Endothelial cell of umbilical vein (primary cell): ENCODE measurements around the gene GGA1. TPM values are rescaled to one million over a fixed set of nuclear protein-coding genes. Genes with fewer than 3 reads are reported as not detected.

Source experiments
- BruUV-seq: library from RNA; stranded (reverse); fragments of 400-500 nt; replicated peaks from 2 replicates; lab custom pipeline; 2021; lab: Mats Ljungman, UMichigan
- CTCF ChIA-PET: fragments of 300-600, 350-600 bp; sonication (Branson Sonifier 250); formaldehyde crosslinking; loops from one replicate; lab custom pipeline; 2021; ENCODE audit warnings: antibody characterized with exemption, inconsistent platforms; lab: Charles Lee
- POLR2A ChIA-PET: fragments of 300-600, 350-600 bp; sonication (Branson Sonifier 250); formaldehyde crosslinking; loops from one replicate; lab custom pipeline; 2021; ENCODE audit warnings: antibody characterized with exemption, inconsistent platforms; lab: Charles Lee
- DNase-seq: peaks from one replicate; pipeline ENCODE4 v3.0.0-alpha.2; 2011; ENCODE audit warnings: low read depth, low spot score
- FAIRE-seq: peaks from 2 replicates; lab custom pipeline; 2011; peaks lifted over from hg19 to GRCh38; lab: Jason Lieb, UNC
- H2AFZ ChIP-seq: 2 replicates; pipeline ENCODE4 v1.6.0; 2012; ENCODE audit warnings: low read depth, low read length, control low read depth, inconsistent platforms
- H3K27ac ChIP-seq: 2 replicates; pipeline ENCODE4 v1.5.1; 2011; ENCODE audit warnings: low read depth, mild to moderate bottlenecking, control low read depth, low read length, moderate library complexity; ENCODE audit not compliant: insufficient read depth
- H3K27me3 ChIP-seq, 2 experiments: 2 replicates each; pipeline versions ENCODE4 v1.6.0 to v1.6.1; 2011; ENCODE audit warnings: low read length in 2 of 2, mixed read lengths in 1 of 2; ENCODE audit not compliant: control insufficient read depth in 2 of 2, insufficient read depth in 2 of 2
- H3K36me3 ChIP-seq, 2 experiments: 2 replicates in 1 of 2; 3 replicates in 1 of 2; pipeline ENCODE4 v1.5.1; 2011; ENCODE audit warnings: low read length in 2 of 2, mild to moderate bottlenecking in 1 of 2, moderate library complexity in 1 of 2; ENCODE audit not compliant: control insufficient read depth in 2 of 2, insufficient read depth in 2 of 2; ENCODE audit errors: extremely low read depth in 1 of 2
- H3K4me1 ChIP-seq: 3 replicates; pipeline ENCODE4 v1.5.1; 2011; ENCODE audit warnings: mild to moderate bottlenecking, low read length; ENCODE audit not compliant: control insufficient read depth, insufficient read depth; ENCODE audit errors: extremely low read depth
- H3K4me2 ChIP-seq: 2 replicates; pipeline ENCODE4 v1.6.1; 2011; ENCODE audit warnings: low read length, control low read depth, mixed read lengths; ENCODE audit not compliant: insufficient read depth
- H3K4me3 ChIP-seq, 3 experiments: fragments of 200-600 bp in 1 of 3; sonication (generic), shearing (Covaris generic) in 1 of 3; replicated peaks in 1 of 3; 2 replicates each; pipeline ENCODE4 v1.5.1; 2011 to 2016; ENCODE audit warnings: control low read depth in 3 of 3, low read length in 3 of 3, mild to moderate bottlenecking in 2 of 3, inconsistent platforms in 1 of 3, low read depth in 1 of 3, moderate library complexity in 1 of 3; ENCODE audit not compliant: insufficient read depth in 1 of 3
- H3K79me2 ChIP-seq: 2 replicates; pipeline ENCODE4 v1.6.0; 2012; ENCODE audit warnings: low read length, inconsistent platforms; ENCODE audit not compliant: control insufficient read depth, insufficient read depth
- H3K9ac ChIP-seq: replicated peaks from 2 replicates; pipeline ENCODE3; 2011; ENCODE audit warnings: low read length, control low read depth; ENCODE audit not compliant: insufficient read depth; ENCODE audit errors: extremely low read depth
- H3K9me1 ChIP-seq: replicated peaks from 3 replicates; pipeline ENCODE4 v1.6.0; 2011; ENCODE audit warnings: mild to moderate bottlenecking, low read length; ENCODE audit not compliant: control insufficient read depth, insufficient read depth; ENCODE audit errors: extremely low read depth
- H3K9me3 ChIP-seq: replicated peaks from 2 replicates; pipeline ENCODE4 v1.5.1; 2012; ENCODE audit warnings: low read length, inconsistent platforms; ENCODE audit not compliant: control insufficient read depth, insufficient read depth
- H4K20me1 ChIP-seq: replicated peaks from 2 replicates; pipeline ENCODE3; 2011; ENCODE audit warnings: mild to moderate bottlenecking, low read length; ENCODE audit not compliant: control insufficient read depth, insufficient read depth; ENCODE audit errors: extremely low read depth
- FOS ChIP-seq: IDR thresholded peaks from 2 replicates; pipeline ENCODE4 v1.6.1; 2011; ENCODE audit warnings: mild to moderate bottlenecking, low read length, moderate library complexity, borderline replicate concordance; ENCODE audit not compliant: insufficient read depth
- GATA2 ChIP-seq: IDR thresholded peaks from 2 replicates; pipeline ENCODE4 v1.7.0; 2011; ENCODE audit warnings: low read depth, mild to moderate bottlenecking, moderate library complexity, mixed read lengths, low read length; ENCODE audit not compliant: insufficient read length, insufficient read depth
- JUN ChIP-seq: IDR thresholded peaks from 2 replicates; pipeline ENCODE4 v1.6.1; 2011; ENCODE audit warnings: borderline replicate concordance, low read depth; ENCODE audit not compliant: insufficient read length, insufficient read depth
- MYC ChIP-seq: IDR thresholded peaks from one replicate; pipeline ENCODE4 v1.6.1; 2011; ENCODE audit warnings: mild to moderate bottlenecking, low read depth, low read length
- POLR2A ChIP-seq: IDR thresholded peaks from 2 replicates; pipeline ENCODE4 v1.6.1; 2012; ENCODE audit warnings: low read depth, mild to moderate bottlenecking, control low read depth, low read length
- POLR2AphosphoS5 ChIP-seq: IDR thresholded peaks from 2 replicates; pipeline ENCODE4 v1.6.1; 2012; ENCODE audit warnings: low read depth, mild to moderate bottlenecking, control low read depth, low read length, moderate library complexity; ENCODE audit not compliant: insufficient read depth
- dilution Hi-C: fragments of 300-500 bp; cut with MboI; formaldehyde crosslinking; loops from one replicate; pipeline ENCODE4 v1.15.0; 2019; ENCODE audit warnings: low sequenced_read_pairs; ENCODE audit not compliant: extremely low pct_ligation_motif_present
- intact Hi-C: fragments of 100-400 bp; cut with micrococcal nuclease; formaldehyde crosslinking; loops from one replicate; pipeline ENCODE4 v1.10.0; 2022
- polyA plus RNA-seq, 4 experiments: library from polyadenylated mRNA; depleted of rRNA in 3 of 4; stranded (reverse) in 3 of 4; unstranded in 1 of 4; fragments of >200 nt; gene quantifications; 2 replicates each; pipeline versions ENCODE4 v1.2.1 to v1.2.3, GENCODE V29; 2011 to 2012; ENCODE audit warnings: missing spikeins in 1 of 4
- total RNA-seq: library from RNA; stranded (reverse); gene quantifications from 2 replicates; pipeline ENCODE4 v1.2.3, GENCODE V29; 2021
- TF ChIP-seq, protein P1 (sequence below): IDR thresholded peaks from 2 replicates; pipeline ENCODE4 v1.6.1; 2011; ENCODE audit not compliant: insufficient read depth, insufficient read length
- TF ChIP-seq, protein P2 (sequence below), 2 donors: IDR thresholded peaks; 1 replicate in 1 of 2; 2 replicates in 1 of 2; pipeline ENCODE4 v1.5.1; 2011; ENCODE audit warnings: low read length in 2 of 2, mild to moderate bottlenecking in 2 of 2, moderate library complexity in 2 of 2, control low read depth in 1 of 2, inconsistent platforms in 1 of 2, low read depth in 1 of 2; ENCODE audit not compliant: insufficient read depth in 1 of 2; ENCODE audit errors: extremely low read depth in 1 of 2

GGA1 gene
- total and polyA plus RNA-seq, 2 donors (not counting 3 experiments of a cell fraction or from before 2014, with no cell fraction given): 54.1 to 67.5 TPM

DNA sequence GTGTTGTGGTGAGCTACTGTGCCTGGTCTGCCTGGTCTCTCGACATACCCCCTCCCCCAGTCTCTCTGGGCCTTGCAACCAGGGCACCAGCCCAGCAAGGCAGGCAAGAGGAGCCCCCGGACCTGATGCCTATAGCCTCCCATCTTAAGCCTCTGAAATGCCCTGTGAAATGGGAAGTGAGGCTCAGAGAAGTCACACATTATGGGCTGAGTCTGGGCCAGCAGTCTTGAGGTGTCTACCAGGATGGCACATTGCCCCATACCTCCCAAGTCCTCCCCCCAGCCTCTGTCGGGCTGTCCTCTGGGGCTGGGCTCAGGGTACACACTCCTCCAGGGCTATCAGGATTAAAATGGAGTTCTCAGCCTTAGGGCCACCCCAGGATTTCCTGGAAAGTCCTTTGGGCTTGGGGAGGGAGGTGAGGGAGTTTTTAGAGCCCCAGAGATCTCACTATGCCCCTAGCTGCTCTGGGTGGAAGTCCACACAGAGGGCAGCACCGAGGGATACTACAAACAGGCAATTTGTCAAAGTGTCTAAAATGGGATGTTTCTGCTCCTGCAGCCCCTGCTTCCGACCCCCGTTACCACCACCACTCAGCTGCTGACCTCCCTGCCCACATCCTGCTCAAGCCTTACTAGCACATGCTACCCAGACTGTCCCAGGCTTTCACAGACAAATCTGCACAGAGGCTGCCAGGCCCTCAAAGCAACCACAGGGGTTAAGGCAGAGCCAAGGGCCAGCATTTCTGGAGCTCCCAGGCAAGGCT is 27.7 kb downstream of the GGA1 start:
- no peak for TF ChIP-seq MYC
- no peak for TF ChIP-seq POLR2AphosphoS5
- no peak for TF ChIP-seq POLR2A
- TF ChIP-seq, protein P1, sequence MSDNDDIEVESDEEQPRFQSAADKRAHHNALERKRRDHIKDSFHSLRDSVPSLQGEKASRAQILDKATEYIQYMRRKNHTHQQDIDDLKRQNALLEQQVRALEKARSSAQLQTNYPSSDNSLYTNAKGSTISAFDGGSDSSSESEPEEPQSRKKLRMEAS: no peak
- TF ChIP-seq JUN: no peak
- TF ChIP-seq, protein P2, sequence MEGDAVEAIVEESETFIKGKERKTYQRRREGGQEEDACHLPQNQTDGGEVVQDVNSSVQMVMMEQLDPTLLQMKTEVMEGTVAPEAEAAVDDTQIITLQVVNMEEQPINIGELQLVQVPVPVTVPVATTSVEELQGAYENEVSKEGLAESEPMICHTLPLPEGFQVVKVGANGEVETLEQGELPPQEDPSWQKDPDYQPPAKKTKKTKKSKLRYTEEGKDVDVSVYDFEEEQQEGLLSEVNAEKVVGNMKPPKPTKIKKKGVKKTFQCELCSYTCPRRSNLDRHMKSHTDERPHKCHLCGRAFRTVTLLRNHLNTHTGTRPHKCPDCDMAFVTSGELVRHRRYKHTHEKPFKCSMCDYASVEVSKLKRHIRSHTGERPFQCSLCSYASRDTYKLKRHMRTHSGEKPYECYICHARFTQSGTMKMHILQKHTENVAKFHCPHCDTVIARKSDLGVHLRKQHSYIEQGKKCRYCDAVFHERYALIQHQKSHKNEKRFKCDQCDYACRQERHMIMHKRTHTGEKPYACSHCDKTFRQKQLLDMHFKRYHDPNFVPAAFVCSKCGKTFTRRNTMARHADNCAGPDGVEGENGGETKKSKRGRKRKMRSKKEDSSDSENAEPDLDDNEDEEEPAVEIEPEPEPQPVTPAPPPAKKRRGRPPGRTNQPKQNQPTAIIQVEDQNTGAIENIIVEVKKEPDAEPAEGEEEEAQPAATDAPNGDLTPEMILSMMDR (IDR thresholded peaks at IDR 0.05; ENCODE audit: extremely low read depth in 1 of 2, insufficient read depth in 1 of 2, low read depth in 1 of 2, low read length in 2 of 2): peak in 1 of 2 donors; percentile 18
- no peak for TF ChIP-seq FOS
- no peak for TF ChIP-seq GATA2
- BruUV-seq: no TSS peak
- Histone ChIP-seq H3K79me2 (no peaks in the 10 kb centered on the region), H3K9me3 (no peaks in the 10 kb centered on the region), H3K27ac (no peak overlapping the region), H3K9ac (no peak overlapping the region), H3K36me3 (no peaks in the 10 kb centered on the region), H3K27me3 (no peaks in the 10 kb centered on the region), H2AFZ (no peak overlapping the region), H3K4me3 (no peak overlapping the region), H3K9me1 (no peaks in the 10 kb centered on the region), H4K20me1 (no peaks in the 10 kb centered on the region), H3K4me2 (no peak overlapping the region), H3K4me1 (peaks cover 19% of the 10 kb centered on the region)
- dilution Hi-C loops (no loop called here), intact Hi-C loops (no loop called here)
- no peak for DNase-seq
- ChIA-PET POLR2A (no interaction called here), CTCF (interaction anchor here (0.9 to 2.3 kb wide), 6 partner anchors 9 to 155 kb away, joined by 3 to 8 read pairs (median 5); no protein-coding TSS in a partner anchor)
- FAIRE-seq: no peak
